AG04450 (cell line): Measurements from ENCODE around the gene TGFBR1. TPM values are rescaled to one million over a fixed set of nuclear protein-coding genes. Genes with fewer than 3 reads are reported as not detected.

ENCODE experiments used
- CTCF ChIA-PET: fragments of 300-600, 350-600 bp; formaldehyde crosslinking; extraction: SDS; loops from one replicate; lab custom pipeline; 2022; ENCODE audit warnings: antibody characterized with exemption, inconsistent platforms; lab: Charles Lee
- POLR2A ChIA-PET: fragments of 350-600 bp; formaldehyde crosslinking; extraction: SDS; loops from one replicate; lab custom pipeline; 2021; ENCODE audit warnings: antibody characterized with exemption, inconsistent platforms; lab: Yijun Ruan, JAX
- DNase-seq: peaks from one replicate; pipeline ENCODE4 v3.0.0-alpha.2; 2011; ENCODE audit warnings: low read depth, low spot score
- H3K27ac ChIP-seq: one replicate; pipeline ENCODE4 v1.5.1; 2012; ENCODE audit warnings: low read depth, low read length, control low read depth
- H3K27me3 ChIP-seq: one replicate; pipeline ENCODE4 v1.6.0; 2012; ENCODE audit warnings: low read length; ENCODE audit not compliant: control insufficient read depth, insufficient read depth
- H3K4me3 ChIP-seq: 2 replicates; pipeline ENCODE4 v1.5.1; 2011; ENCODE audit warnings: mild to moderate bottlenecking, low read depth, low read length, control low read depth
- H3K9me3 ChIP-seq: 2 replicates; pipeline ENCODE4 v1.5.1; 2012; ENCODE audit warnings: low read length; ENCODE audit not compliant: control insufficient read depth, insufficient read depth
- CTCF ChIP-seq: IDR thresholded peaks from 2 replicates; pipeline ENCODE4 v1.5.1; 2011; ENCODE audit warnings: low read depth, low read length, control low read depth, inconsistent platforms
- polyA plus RNA-seq: library from polyadenylated mRNA; depleted of rRNA; stranded (reverse); fragments of >200 nt; gene quantifications from 2 replicates; pipeline ENCODE4 v1.2.3, GENCODE V29; 2011

TGFBR1 gene
- polyA plus RNA-seq, 1 experiment = 86.3 TPM

- H3K9me3 ChIP-seq = no peaks in the 10 kb centered on the region
- TF ChIP-seq CTCF = no peak
- ChIA-PET CTCF (interaction anchor here (1.1 to 7.8 kb wide), 5 partner anchors 137 to 329 kb away, joined by 4 to 161 read pairs (median 51); no protein-coding TSS in a partner anchor), POLR2A (interaction anchor here (1.0 kb wide), 1 partner anchor 32 kb away, joined by 3 read pairs; the partner anchor contains the start of gene TGFBR1)
- no peak for DNase-seq
- no peak overlapping the region for H3K4me3 ChIP-seq
- no peaks in the 10 kb centered on the region for H3K27me3 ChIP-seq
- H3K27ac ChIP-seq = no peak overlapping the region
These were observed 32.3 kb downstream of the TGFBR1 start for GRCh38 chr9:99137225-99137624.

- no peak overlapping the region for H3K4me3 ChIP-seq
- H3K27ac ChIP-seq = no peak overlapping the region
- DNase-seq = no peak
- H3K27me3 ChIP-seq = no peaks in the 10 kb centered on the region
- no peaks in the 10 kb centered on the region for H3K9me3 ChIP-seq
- CTCF ChIA-PET = interaction anchor here (1.1 to 7.8 kb wide), 5 partner anchors 138 to 330 kb away, joined by 4 to 161 read pairs (median 51); no protein-coding TSS in a partner anchor
- no peak for TF ChIP-seq CTCF
- POLR2A ChIA-PET = no interaction called here
These were observed 33.0 kb downstream of the TGFBR1 start for GRCh38 chr9:99137891-99138290.

DNA sequence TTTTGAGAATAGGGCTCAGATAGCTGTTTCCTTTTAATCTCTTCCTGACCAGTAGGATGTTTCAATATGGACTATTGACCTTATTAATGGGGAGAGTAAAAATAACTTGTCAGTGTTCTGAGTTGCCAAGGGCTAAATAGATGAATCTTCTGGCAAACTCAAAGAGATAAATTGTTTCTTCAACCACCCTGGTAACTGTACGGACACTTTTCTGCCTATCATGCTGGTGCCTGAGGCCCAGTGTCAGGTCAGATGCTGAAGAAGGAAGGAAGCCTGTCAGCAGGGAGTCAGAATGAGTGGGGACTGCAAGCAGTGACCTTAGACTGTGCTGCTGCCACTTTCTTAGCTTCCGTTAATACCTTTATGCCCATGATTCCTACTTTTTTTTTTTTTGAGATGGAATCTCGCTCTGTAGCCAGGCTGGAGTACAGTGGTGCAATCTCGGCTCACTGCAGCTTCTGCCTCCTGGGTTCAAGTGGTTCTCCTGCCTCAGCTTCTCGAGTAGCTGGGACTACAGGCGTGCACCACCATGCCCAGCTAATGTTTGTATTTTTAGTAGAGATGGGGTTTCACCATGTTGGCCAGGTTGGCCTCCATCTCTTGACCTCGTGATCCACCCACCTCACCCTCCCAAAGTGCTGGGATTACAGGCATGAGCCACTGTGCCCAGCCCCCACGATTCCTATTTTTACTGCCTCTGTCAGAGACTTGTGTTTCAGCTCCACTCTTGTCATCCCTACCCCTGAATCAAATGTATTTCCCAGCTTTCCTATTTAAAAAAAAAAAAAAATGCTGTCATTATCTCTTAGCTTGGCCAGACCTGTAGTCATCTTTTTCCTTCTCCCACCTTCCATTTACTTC is 33.7 kb downstream of the TGFBR1 start:
- no peak for TF ChIP-seq CTCF
- POLR2A ChIA-PET = no interaction called here

DNA sequence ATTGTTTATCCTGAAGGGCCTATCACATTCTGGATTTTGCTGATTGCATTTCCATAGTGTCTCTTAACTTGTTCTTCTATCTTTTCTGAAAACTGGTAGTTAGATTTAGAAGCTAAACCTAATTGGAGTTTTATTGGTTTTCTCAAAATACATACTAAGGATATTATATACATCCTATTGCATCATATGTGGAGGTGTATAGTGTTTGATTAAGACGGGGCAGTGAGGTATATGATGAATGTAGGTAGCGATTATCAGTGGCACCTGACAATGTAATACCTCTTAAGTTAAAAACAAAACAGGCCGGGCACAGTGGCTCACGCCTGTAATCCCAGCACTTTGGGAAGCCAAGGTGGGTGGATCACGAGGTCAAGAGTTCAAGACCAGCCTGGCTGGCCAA is 35.0 kb downstream of the TGFBR1 start:
- Histone ChIP-seq H3K27ac (no peak overlapping the region), H3K4me3 (no peak overlapping the region), H3K27me3 (no peaks in the 10 kb centered on the region), H3K9me3 (no peaks in the 10 kb centered on the region)
- ChIA-PET CTCF (interaction anchor here (0.7 to 7.8 kb wide), 11 partner anchors 140 to 292 kb away, joined by 3 to 161 read pairs (median 9); no protein-coding TSS in a partner anchor), POLR2A (no interaction called here)
- TF ChIP-seq CTCF = no peak
- no peak for DNase-seq

More for the DNA sequence above, 33.7 kb downstream of the TGFBR1 start:
- Histone ChIP-seq H3K9me3 (no peaks in the 10 kb centered on the region), H3K27me3 (no peaks in the 10 kb centered on the region), H3K4me3 (no peak overlapping the region), H3K27ac (no peak overlapping the region)
- DNase-seq = no peak
- CTCF ChIA-PET = interaction anchor here (0.9 to 7.8 kb wide), 8 partner anchors 139 to 331 kb away, joined by 3 to 161 read pairs (median 5); no protein-coding TSS in a partner anchor
